Cardiac fibroblast (primary cell): ENCODE measurements around the gene CRK.

ENCODE experiments used
- DNase-seq, 2 donors: peaks; one replicate each; pipeline versions ENCODE4 v3.0.0 to v3.0.0-alpha.2; 2010; ENCODE audit warnings: low read depth in 2 of 2
- H3K4me3 ChIP-seq, 2 donors: replicated peaks in 1 of 2; 1 replicate in 1 of 2; 2 replicates in 1 of 2; pipeline ENCODE4 v1.5.1; 2011; ENCODE audit warnings: low read depth in 2 of 2, low read length in 2 of 2, mild to moderate bottlenecking in 2 of 2, moderate library complexity in 1 of 2
- CTCF ChIP-seq: IDR thresholded peaks from one replicate; pipeline ENCODE4 v1.5.1; 2011; ENCODE audit warnings: low read depth, mild to moderate bottlenecking, low read length, inconsistent platforms

The CRK gene

GRCh38 chr17:1497831-1498230 lies 41.8 kb upstream of the CRK start:
- no peak for TF ChIP-seq CTCF
- H3K4me3 ChIP-seq, result no peak overlapping the region
- no peak for DNase-seq

GRCh38 chr17:1496869-1497268 lies 40.8 kb upstream of the CRK start:
- no peak for TF ChIP-seq CTCF
- no peak overlapping the region for H3K4me3 ChIP-seq
- no peak for DNase-seq

GRCh38 chr17:1495265-1495989 lies 39.4 kb upstream of the CRK start:
- H3K4me3 ChIP-seq, result no peak overlapping the region
- DNase-seq, result peak in 1 of 2 donors; percentile 68
- TF ChIP-seq CTCF, result no peak

GRCh38 chr17:1494736-1495253 lies 38.8 kb upstream of the CRK start:
- no peak for DNase-seq
- no peak overlapping the region for H3K4me3 ChIP-seq
- TF ChIP-seq CTCF, result no peak

GRCh38 chr17:1494203-1494602 lies 38.2 kb upstream of the CRK start:
- TF ChIP-seq CTCF, result no peak
- no peak overlapping the region for H3K4me3 ChIP-seq
- no peak for DNase-seq

- no peak overlapping the region for H3K4me3 ChIP-seq
- DNase-seq, result peak in 1 of 2 donors; percentile 22
- no peak for TF ChIP-seq CTCF
These were observed 37.4 kb upstream of the CRK start for GRCh38 chr17:1493291-1493980.
